ENCODE measurements around the gene ERCC3.
"Not testable (repeated sequence)": the region's sequence is repeated elsewhere in the genome, so short reads cannot be mapped to it uniquely, and the experiment has no call there.

ERCC3 gene

GRCh38 chr2:127254386-127254981 is 39.5 kb downstream of the ERCC3 start:
- TF ChIP-seq, protein P1, sequence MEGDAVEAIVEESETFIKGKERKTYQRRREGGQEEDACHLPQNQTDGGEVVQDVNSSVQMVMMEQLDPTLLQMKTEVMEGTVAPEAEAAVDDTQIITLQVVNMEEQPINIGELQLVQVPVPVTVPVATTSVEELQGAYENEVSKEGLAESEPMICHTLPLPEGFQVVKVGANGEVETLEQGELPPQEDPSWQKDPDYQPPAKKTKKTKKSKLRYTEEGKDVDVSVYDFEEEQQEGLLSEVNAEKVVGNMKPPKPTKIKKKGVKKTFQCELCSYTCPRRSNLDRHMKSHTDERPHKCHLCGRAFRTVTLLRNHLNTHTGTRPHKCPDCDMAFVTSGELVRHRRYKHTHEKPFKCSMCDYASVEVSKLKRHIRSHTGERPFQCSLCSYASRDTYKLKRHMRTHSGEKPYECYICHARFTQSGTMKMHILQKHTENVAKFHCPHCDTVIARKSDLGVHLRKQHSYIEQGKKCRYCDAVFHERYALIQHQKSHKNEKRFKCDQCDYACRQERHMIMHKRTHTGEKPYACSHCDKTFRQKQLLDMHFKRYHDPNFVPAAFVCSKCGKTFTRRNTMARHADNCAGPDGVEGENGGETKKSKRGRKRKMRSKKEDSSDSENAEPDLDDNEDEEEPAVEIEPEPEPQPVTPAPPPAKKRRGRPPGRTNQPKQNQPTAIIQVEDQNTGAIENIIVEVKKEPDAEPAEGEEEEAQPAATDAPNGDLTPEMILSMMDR (IDR thresholded peaks at IDR 0.05; ENCODE audit: low read depth, low read length, missing control alignments), result no peak
- H3K4me3 ChIP-seq (ENCODE audit: low read depth, low read length), result no peak overlapping the region
- DNase-seq (ENCODE audit: low read depth), result no peak

DNA sequence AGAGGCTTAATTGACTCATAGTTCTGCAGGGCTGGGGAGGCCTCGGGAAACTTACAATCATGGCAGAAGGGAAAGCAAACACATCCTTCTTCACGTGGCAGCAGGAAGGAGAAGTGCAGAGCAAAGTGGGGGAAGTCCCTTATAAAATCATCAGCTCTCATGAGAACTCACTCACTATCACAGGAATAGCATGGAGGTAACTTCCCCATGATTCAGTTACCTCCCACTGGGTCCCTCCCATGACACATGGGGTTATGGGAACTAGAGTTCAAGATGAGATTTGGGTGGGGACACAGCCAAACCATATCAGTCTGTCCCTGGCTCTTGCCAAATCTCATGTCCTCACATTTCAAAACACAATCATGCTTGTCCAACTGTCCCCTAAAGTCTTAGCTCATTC is 52.8 kb downstream of the ERCC3 start:
- H3K4me3 ChIP-seq (ENCODE audit: low read depth, low read length); DNase-seq (ENCODE audit: low read depth): not testable (repeated sequence)

DNA sequence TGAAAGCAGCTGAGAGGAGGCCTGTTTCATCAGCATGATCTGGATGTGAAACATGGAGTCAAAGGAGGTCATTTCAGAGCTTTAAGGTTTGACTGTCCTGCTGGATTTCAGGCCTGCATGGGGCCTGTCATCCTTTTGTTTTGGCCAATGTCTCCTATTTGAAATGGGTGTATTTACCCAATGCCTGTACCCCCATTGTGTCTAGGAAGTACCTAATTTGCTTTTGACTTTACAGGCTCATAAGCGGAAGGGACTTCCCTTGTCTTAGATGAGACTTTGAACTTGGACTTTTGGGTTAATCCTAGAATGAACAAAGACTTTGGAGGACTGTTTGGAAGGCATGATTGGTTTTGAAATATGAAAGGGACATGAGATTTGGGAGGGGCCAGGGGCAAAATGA is 54.5 kb downstream of the ERCC3 start:
- no peak overlapping the region for H3K4me3 ChIP-seq (ENCODE audit: low read depth, low read length)
- TF ChIP-seq, protein P1 (IDR thresholded peaks at IDR 0.05; ENCODE audit: low read depth, low read length, missing control alignments), result no peak
- no peak for DNase-seq (ENCODE audit: low read depth)

GRCh38 chr2:127237768-127238167 is 56.2 kb downstream of the ERCC3 start:
- H3K4me3 ChIP-seq (ENCODE audit: low read depth, low read length); DNase-seq (ENCODE audit: low read depth): not testable (repeated sequence)

- TF ChIP-seq, protein P1 (IDR thresholded peaks at IDR 0.05; ENCODE audit: low read depth, low read length, missing control alignments), result no peak
- DNase-seq (ENCODE audit: low read depth), result no peak
- no peak overlapping the region for H3K4me3 ChIP-seq (ENCODE audit: low read depth, low read length)
These were observed 58.8 kb downstream of the ERCC3 start for GRCh38 chr2:127235082-127235702.

DNA sequence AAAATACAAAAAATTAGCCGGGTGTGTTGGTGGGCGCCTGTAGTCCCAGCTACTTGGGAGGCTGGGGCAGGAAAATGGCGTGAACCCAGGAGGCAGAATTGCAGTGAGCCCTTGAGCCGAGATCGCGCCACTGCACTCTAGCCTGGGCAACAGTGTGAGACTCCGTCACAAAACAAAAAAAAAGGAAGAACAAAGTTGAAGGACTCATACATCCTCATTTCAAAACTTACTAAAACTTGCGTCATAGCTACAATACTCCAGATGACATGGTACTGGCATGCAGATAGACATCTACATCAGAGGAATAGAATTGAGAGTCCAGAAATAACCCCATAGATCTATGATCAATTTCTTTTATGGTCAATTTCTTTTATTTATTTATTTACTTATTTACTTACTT is 60.2 kb downstream of the ERCC3 start:
- H3K4me3 ChIP-seq (ENCODE audit: low read depth, low read length), result no peak overlapping the region
- no peak for DNase-seq (ENCODE audit: low read depth)
- TF ChIP-seq, protein P1 (IDR thresholded peaks at IDR 0.05; ENCODE audit: low read depth, low read length, missing control alignments), result no peak

- TF ChIP-seq, protein P1 (IDR thresholded peaks at IDR 0.05; ENCODE audit: low read depth, low read length, missing control alignments), result no peak
- no peak overlapping the region for H3K4me3 ChIP-seq (ENCODE audit: low read depth, low read length)
- DNase-seq (ENCODE audit: low read depth), result no peak
These were observed 62.6 kb downstream of the ERCC3 start for GRCh38 chr2:127231130-127231865.

DNA sequence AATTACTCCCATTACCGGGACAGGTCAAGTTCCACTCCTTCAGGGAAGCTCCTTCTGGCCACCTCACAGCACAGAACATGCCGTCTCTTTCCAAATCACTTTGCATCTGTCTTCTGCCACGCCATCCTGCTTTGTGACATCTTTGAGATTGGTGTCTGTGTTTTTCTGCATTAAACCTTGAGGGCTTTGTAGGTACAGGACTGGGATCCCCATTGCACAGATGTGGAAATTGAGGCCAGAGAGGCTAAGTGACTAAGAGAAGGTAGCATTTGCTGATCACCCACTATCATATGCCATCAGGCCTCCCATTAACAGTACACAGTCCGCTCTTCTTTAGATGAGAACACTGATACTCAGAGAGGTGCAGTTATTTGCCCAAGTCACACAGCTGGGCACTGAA is 64.4 kb downstream of the ERCC3 start:
- DNase-seq (ENCODE audit: low read depth), result no peak
- TF ChIP-seq, protein P1 (IDR thresholded peaks at IDR 0.05; ENCODE audit: low read depth, low read length, missing control alignments), result no peak
- H3K4me3 ChIP-seq (ENCODE audit: low read depth, low read length), result no peak overlapping the region
